ENCODE measurements around the gene PACRGL.

PACRGL gene

DNA sequence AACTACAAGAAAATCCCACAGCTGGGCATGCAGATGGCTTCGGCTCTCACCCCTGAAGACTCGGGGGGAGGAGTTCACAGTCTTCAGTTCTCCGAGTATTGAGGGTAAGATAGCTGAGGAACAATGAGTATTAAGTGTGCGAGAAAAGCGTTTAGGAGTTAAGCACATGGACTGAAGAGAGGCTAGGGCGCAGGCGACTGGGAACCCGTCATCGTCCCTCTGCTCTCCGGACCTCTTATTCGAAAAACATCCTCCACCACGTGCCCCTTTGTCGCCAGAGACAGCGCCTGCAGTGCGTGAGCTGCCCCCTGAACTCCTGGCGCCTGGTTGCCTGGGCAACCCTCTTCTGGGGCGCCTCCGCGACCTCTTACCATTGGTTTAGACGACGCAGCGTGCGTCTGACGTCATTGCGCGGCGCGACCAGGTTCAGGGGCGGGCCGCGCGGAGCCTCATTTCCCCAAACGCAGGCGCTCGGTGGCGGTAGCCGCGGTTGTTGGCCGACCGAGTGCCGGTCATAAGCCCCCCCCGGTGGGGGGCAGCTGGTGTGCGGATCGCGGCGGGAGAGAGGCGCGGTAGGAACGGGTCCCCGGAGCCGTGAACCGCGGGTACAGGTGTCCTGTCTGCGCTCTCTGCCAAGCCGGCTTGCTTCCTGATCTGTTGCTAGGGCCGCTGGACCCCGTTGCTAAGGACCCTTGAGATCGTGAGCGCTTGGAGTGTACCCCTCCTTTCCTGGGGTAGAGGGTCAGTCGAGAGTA is at the start of gene PACRGL:
PACRGL (plus strand) TSS at position 452 of the 755 bp plus-strand sequence. CDS start 4,024 bp downstream, outside the sequence.
- DNase-seq, result peak; percentile 98

- DNase-seq, result no peak
These were observed 47.9 kb upstream of the PACRGL start for GRCh38 chr4:20652226-20652885.

- no peak for DNase-seq
These were observed 41.8 kb upstream of the PACRGL start for GRCh38 chr4:20658456-20658855.

GRCh38 chr4:20662851-20663250 is 37.4 kb upstream of the PACRGL start:
- DNase-seq, result no peak

GRCh38 chr4:20666012-20666860 is 34.0 kb upstream of the PACRGL start:
- no peak for DNase-seq

- no peak for DNase-seq
These were observed 28.0 kb upstream of the PACRGL start for GRCh38 chr4:20672262-20672661.

DNA sequence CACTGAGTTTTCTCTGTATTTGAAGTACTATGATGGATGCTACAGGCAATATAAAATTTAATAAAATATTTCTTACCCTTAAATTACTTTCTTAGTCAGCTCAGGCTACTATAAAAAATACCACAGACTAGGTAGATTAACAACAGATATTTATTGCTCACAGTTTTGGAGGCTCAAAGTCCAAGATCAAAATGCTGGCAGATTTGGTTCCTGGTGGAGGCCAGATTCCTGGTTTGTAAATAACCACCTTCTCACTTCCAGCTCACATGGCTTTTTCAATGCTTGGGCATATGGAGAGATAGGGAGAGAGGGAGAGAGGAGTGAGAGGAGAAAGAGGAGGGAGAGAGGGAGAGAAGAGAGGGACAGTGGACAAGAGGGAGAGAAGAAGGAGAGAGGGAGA is 24.5 kb upstream of the PACRGL start:
- DNase-seq, result no peak

- DNase-seq, result no peak
These were observed 23.6 kb upstream of the PACRGL start for GRCh38 chr4:20676501-20677197.

GRCh38 chr4:20678400-20678799 is 21.9 kb upstream of the PACRGL start:
- no peak for DNase-seq

GRCh38 chr4:20679951-20680350 is 20.3 kb upstream of the PACRGL start:
- DNase-seq, result no peak

- no peak for DNase-seq
These were observed 19.5 kb upstream of the PACRGL start for GRCh38 chr4:20680736-20681135.

- no peak for DNase-seq
These were observed 19.0 kb upstream of the PACRGL start for GRCh38 chr4:20681271-20681670.

- no peak for DNase-seq
These were observed 17.4 kb upstream of the PACRGL start for GRCh38 chr4:20682853-20683252.

GRCh38 chr4:20683766-20684165 is 16.5 kb upstream of the PACRGL start:
- DNase-seq, result no peak

- peak; percentile 67 for DNase-seq
These were observed 15.2 kb upstream of the PACRGL start for GRCh38 chr4:20684852-20685763.

- DNase-seq, result no peak
These were observed 12.4 kb upstream of the PACRGL start for GRCh38 chr4:20687864-20688263.

DNA sequence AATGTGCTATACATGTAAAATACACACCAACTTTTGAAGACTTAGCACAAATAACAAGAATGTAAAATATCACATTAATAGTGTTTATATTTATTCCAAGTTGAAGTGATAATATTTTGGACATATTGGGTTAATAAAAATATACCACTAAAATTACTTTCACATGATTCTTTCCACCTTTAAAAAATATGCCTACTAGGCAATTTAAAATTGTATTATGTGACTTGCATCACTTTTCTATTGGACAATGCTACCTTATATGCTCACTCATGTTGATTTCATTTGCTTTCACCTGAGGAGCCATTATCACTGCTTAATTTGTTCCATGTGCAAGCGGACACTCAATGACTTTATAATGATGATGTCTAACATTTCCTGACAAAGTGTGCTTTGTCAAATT is 3.4 kb upstream of the PACRGL start:
- DNase-seq, result no peak

DNA sequence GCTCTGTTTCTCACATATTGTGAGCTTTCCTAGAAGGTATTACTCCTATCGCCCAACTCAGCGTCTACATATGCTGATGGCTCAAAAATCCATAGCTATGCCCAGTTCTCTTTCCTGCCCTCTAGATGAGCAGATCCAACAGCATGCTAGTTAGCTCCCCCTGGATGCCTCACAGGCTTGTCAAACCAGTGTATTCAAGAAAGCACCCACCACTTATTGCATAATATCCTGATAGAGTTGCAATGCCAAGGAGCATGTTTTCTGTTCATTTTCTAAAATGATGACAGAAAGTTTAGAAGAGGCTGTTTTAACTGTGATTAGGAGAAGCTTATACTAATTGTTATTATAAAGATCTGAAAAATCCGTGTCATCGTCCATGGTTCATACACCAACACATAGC is 1.9 kb upstream of the PACRGL start:
- peak; percentile 61 for DNase-seq

- peak; percentile 33 for DNase-seq
These were observed 1.4 kb upstream of the PACRGL start for GRCh38 chr4:20698820-20699219.

DNA sequence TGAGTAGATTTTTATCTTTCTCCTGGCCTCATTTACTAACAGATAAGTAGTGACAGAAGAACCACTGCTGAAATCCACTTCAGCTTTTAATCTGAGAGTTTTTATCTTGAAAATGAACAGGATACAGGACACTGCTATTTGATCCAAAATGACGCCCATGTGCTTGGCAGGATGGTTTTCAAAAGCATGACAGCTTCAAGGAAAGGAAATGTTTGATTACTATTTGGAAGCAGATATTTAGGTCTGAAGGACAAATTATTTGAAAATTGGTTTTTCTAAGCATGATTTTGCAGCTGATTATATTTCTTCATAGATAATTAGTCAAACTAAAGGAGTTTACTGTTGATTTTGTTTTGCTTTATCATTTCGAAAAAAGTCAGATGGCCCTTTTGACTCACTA is 11.1 kb downstream of the PACRGL start:
- no peak for DNase-seq

GRCh38 chr4:20723019-20723418 is 22.8 kb downstream of the PACRGL start:
- no peak for DNase-seq

DNA sequence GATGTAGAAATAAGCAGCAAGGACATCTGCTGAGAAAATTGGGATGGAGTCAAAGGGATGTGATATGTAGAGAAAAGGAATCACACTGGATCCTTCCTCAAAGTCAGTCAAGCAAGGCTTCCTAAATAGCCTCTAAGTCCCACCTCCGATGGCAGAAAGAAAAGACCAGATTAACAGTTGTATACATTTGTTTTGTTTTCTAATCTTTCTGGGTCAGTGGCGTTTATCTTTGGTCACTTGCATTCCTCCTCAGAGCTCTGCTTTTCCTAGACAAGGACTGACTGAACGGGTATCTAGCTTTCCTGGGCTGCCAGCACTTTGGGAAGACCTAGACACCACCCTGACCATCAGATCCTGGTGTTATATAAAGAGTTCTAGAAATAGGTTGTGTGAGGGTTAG is 23.2 kb downstream of the PACRGL start:
- no peak for DNase-seq

Measured in hematopoietic multipotent progenitor cell treated with erythropoietin and hydrocortisone succinate and interleukin-3 and kit ligand, for 4 days (in vitro differentiated cells).